ENCODE data around the gene PTPRCAP. TPM values are rescaled to one million over a fixed set of nuclear protein-coding genes. Genes with fewer than 3 reads are reported as not detected.
A peak's percentile ranks its signal among the peaks of the same experiment; 100 is the strongest.

PTPRCAP gene
- total and polyA plus RNA-seq, 12 donors = 0.42 to 10.1 (median 1.0) TPM; not detected in 2

DNA sequence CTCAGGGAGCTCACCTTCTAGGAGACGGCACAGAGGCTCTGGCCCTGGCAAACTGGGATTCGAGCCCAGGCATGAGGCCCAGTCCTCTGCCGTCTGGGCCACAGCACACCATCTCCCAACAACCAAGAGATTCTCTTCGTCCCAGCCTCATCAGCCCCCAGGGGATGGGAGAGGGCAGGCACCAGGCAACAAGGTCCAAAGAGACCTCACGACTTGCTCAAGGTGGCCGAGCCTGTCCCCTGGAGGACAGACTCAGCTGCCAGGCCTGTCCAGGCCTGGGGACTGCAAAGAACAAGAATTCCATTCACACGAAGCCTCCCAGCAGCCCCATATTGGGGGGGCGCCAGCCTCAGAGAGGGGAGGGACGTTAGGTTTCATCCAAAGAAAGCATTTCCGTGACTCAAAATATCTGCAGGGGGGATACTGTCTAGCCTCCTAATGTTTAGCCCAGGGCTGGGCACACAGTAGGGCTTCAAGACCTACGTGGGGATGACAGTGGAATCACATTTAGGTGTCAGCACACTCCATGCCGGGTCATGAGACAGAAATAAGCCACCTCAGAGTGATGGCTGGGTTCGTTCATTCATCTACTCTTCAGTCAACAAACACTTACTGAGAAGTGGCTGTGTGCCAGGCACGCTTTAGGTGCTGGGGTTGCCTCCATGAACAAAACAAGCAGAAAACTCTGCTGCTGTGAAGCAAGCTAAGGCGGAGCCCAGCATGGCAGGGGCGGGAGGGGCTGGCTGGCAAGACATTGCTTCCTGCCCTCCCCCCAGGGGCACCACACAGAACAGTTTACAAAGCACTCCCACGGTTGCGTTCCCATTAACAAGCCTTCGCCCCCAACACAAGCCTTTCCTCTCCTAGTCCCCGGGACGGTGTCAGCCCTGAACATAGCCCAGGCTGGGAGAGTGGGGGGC lies 20.8 kb downstream of the PTPRCAP start:
- peaks cover 20 to 61% (median 48%) of the 10 kb centered on the region in 9 donors for H3K4me1 ChIP-seq

DNA sequence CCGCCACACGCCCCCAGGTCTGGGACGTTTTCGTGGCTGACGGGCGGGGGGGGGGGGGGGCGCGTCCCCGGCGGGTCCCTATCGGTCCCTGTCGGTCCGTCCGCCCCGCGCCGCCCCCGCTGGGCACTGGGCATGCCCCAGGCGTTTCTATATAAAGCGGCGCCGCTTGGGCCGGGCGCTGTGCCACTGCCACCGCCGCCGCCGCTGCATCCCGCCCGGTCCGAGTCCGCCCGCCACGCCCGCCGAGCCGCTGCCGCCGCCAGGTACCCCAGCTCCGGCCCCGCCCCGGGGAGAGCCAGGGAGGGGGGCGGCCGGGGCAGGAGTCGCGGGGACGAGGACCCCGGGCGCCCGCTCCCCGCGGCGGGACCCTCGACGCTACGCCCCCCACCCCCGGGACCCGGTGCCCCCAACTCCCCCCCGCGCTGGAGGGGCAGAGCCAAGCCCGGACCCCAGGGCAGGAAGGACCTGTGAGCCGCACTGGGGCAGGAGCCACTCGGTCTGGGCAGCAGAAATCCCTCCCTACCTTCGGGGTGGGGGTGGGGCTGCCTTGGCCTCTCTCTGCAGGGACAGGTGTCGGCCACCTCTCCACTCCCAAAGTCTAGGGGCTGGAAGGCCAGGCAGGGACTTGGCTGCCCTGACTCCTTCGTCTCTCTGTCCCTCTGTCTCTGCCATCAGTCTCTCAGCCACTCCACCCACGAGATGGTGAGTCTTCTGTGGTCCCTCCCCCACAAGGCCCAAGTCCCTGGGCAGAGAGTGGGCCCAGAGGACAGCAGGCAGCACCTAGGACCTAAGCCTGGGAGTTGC lies 21.8 kb downstream of the PTPRCAP start, which contains the start of gene CARNS1:
TSS of gene CARNS1 (plus strand) at position 178 of the 804 bp plus-strand sequence. CDS start at position 700, 522 bp downstream.
- intact Hi-C loops (cut with DNase I) = no loop called here
- Histone ChIP-seq H3K27me3 (peaks cover 0 to 46% (median 35%) of the 10 kb centered on the region in 7 donors), H3K27ac (peak within 1 kb of the TSS in 9 of 10 donors; percentile 76 to 98 (median 92)), H3K4me3 (peak within 1 kb of the TSS in 9 of 10 donors; percentile 30 to 48 (median 41)), H3K9me3 (no peaks in the 10 kb centered on the region), H3K4me1 (peaks cover 20 to 57% (median 48%) of the 10 kb centered on the region in 9 donors), H3K36me3 (no peaks in the 10 kb centered on the region)
- 6 to 7% methylated on average over 48 to 67 of the region's 67 CpGs for WGBS, 2 donors
- no peak for DNase-seq
- TF ChIP-seq, protein P1, sequence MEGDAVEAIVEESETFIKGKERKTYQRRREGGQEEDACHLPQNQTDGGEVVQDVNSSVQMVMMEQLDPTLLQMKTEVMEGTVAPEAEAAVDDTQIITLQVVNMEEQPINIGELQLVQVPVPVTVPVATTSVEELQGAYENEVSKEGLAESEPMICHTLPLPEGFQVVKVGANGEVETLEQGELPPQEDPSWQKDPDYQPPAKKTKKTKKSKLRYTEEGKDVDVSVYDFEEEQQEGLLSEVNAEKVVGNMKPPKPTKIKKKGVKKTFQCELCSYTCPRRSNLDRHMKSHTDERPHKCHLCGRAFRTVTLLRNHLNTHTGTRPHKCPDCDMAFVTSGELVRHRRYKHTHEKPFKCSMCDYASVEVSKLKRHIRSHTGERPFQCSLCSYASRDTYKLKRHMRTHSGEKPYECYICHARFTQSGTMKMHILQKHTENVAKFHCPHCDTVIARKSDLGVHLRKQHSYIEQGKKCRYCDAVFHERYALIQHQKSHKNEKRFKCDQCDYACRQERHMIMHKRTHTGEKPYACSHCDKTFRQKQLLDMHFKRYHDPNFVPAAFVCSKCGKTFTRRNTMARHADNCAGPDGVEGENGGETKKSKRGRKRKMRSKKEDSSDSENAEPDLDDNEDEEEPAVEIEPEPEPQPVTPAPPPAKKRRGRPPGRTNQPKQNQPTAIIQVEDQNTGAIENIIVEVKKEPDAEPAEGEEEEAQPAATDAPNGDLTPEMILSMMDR (IDR thresholded peaks at IDR 0.05) = no peak
- ATAC-seq = no peak

More for the DNA sequence above, 20.8 kb downstream of the PTPRCAP start:
- Histone ChIP-seq H3K4me3 (peak overlapping the region in 1 of 10 donors; percentile 46), H3K9me3 (no peaks in the 10 kb centered on the region), H3K27me3 (peaks cover 0 to 36% (median 25%) of the 10 kb centered on the region in 7 donors), H3K27ac (peak overlapping the region in 9 of 10 donors; percentile 76 to 98 (median 93)), H3K36me3 (no peaks in the 10 kb centered on the region)
- 53 to 55% methylated on average over 21 of the region's 21 CpGs for WGBS, 2 donors
- ATAC-seq = no peak
- TF ChIP-seq, protein P1 (IDR thresholded peaks at IDR 0.05) = no peak
- intact Hi-C loops (cut with DNase I) = no loop called here
- DNase-seq = no peak

DNA sequence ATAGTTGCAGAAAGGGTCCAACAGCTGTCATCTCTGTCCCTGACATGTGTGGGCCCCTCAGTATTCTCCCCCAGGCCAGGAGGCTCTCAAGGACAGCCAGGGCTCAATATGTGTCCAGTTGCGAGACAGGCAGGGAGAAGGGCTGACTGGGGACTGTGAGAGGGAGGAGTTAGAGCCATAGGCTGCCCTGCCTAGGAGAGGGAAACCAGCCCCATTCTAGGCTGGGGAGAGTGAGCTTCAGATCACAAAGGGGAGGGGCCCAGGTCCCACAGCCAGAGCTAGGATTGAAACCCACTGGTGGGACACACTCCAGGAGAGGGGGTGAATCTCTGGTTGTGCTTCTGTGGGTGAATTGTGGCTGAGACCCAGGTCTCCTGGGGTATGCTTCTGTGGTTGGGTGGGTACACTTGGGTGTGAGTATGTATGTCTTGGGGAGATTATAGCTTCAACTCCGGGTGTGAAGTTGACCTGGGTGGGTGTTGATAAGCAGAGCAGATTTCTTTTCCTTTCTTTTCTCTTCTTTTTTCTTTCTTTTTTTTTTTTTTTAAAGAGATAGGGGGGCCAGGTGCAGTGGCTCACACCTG lies 24.1 kb downstream of the PTPRCAP start:
- TF ChIP-seq, protein P1 (IDR thresholded peaks at IDR 0.05) = no peak
- no peaks in the 10 kb centered on the region for H3K36me3 ChIP-seq
- 57 to 70% methylated on average over 2 of the region's 2 CpGs for WGBS, 2 donors
- no peak for DNase-seq
- intact Hi-C loops (cut with DNase I) = no loop called here
- ATAC-seq = no peak
- H3K4me3 ChIP-seq = no peak overlapping the region
- H3K9me3 ChIP-seq = no peaks in the 10 kb centered on the region
- no peak overlapping the region for H3K27ac ChIP-seq
- H3K27me3 ChIP-seq = peaks cover 0 to 64% (median 53%) of the 10 kb centered on the region in 7 donors
- H3K4me1 ChIP-seq = peaks cover 8 to 50% (median 33%) of the 10 kb centered on the region in 9 donors

Data from heart right ventricle (tissue), 16 donors.